Pancreas (tissue), 10 donors: ENCODE measurements around the gene GPR39. TPM values are rescaled to one million over a fixed set of nuclear protein-coding genes. Genes with fewer than 3 reads are reported as not detected.
"Not testable (repeated sequence)": the region's sequence is repeated elsewhere in the genome, so short reads cannot be mapped to it uniquely, and the experiment has no call there.

Experiments
- ATAC-seq, 4 donors: fragments of 200-7000 bp; cut with Tn5 transposase; one replicate each; pipeline versions ENCODE4 v1.8.0 to v1.9.1; 2020; ENCODE audit warnings: mild to moderate bottlenecking in 4 of 4, moderate library complexity in 4 of 4
- DNase-seq, 6 donors: peaks; one replicate each; pipeline ENCODE4 v3.0.0-alpha.2; 2020
- FAIRE-seq: peaks from 2 replicates; lab custom pipeline; 2012; peaks lifted over from hg19 to GRCh38; lab: Jason Lieb, UNC
- H3K27ac ChIP-seq, 4 donors: fragments of 200-600 bp; sonication (generic); 1 replicate in 3 of 4; 2 replicates in 1 of 4; pipeline versions ENCODE4 v1.5.0 to v1.8.0; 2020
- H3K27me3 ChIP-seq, 4 donors: fragments of 200-600 bp; one replicate each; pipeline ENCODE4 v1.8.0; 2021
- H3K36me3 ChIP-seq, 3 donors: fragments of 200-600 bp; sonication (generic) in 1 of 3; one replicate each; pipeline versions ENCODE4 v1.5.0 to v1.8.0; 2020 to 2021
- H3K4me1 ChIP-seq, 3 donors: fragments of 200-600 bp; one replicate each; pipeline ENCODE4 v1.8.0; 2021
- H3K4me3 ChIP-seq, 4 donors: fragments of 200-600 bp; sonication (generic) in 2 of 4; one replicate each; pipeline versions ENCODE4 v1.5.0 to v1.8.0; 2020 to 2021
- H3K9me3 ChIP-seq, 4 donors: fragments of 200-600 bp; one replicate each; pipeline ENCODE4 v1.8.0; 2021
- WGBS, 2 donors: extraction: QIAGEN DNeasy Blood & Tissue Kit; methylation state at CpG; one replicate each; pipeline ENCODE4 v1.1.7; 2013; 5-methylcytosine and 5-hydroxymethylcytosine counted together
- intact Hi-C, 3 donors: fragments of 100-400 bp; cut with DNase I; formaldehyde crosslinking; loops; one replicate each; pipeline versions ENCODE4 v1.11.1 to v1.14.2; 2022
- polyA plus RNA-seq, 2 donors: library from polyadenylated mRNA; stranded (reverse); fragments of 200-250 nt; gene quantifications; one replicate each; pipeline ENCODE4 v1.2.3, GENCODE V29; 2013
- total RNA-seq, 6 donors: library from RNA; stranded (reverse); fragmentation: NEBNext Ultra II Directional in 4 of 6; extraction: Animal tissue kit (Norgen Biotek cat#: 25700) in 4 of 6; gene quantifications; one replicate each; pipeline versions ENCODE4 v1.2.1 to v1.2.4, GENCODE V29; 2021 to 2023
- TF ChIP-seq, protein P1 (sequence below), 4 donors: fragments of 200-600 bp; sonication (generic) in 3 of 4; IDR thresholded peaks; one replicate each; pipeline versions ENCODE4 v1.5.0 to v1.8.0; 2021; ENCODE audit warnings: antibody characterized with exemption in 4 of 4
- donor health status: healthy with polysubstance abuse.
- donor health status: DM: no; HTN: no; CAD: no; lungs with moderate emphysema.
- donor health status: DM: no; HTN: no; CAD: no.
- donor health status: control.
- donor health status: control.
- donor health status: Bipolar disorder and iron deficiency.
- donor health status: DM: yes; HTN: yes; CAD: no.
- donor health status: DM: no; HTN: no; CAD: no.
- donor health status: DM: no; HTN: no; CAD: no.
- donor health status: DM: yes; HTN: yes; CAD: no.

The GPR39 gene
- total and polyA plus RNA-seq, 8 donors = 2.3 to 8.1 (median 3.9) TPM

DNA sequence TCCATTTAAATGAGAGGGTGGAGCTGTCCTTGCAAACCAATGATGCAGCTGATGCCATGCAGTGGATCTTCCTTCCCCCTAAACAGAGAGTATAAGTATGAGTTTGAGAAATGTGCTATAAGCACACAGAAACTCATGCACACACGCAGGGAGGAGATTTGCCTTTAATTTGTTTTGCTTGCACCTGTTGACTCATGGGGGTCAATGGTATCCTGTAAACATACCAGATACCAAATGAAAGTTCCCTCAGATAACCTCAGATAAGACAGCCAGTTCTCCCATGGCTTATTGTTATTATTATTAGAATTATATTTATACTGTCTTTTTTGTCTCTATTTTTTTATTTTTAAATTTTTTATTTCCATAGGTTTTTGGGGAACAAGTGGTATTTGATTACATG is 29.5 kb upstream of the GPR39 start:
- no peak overlapping the region for H3K27ac ChIP-seq
- ATAC-seq = no peak
- no peaks in the 10 kb centered on the region for H3K4me1 ChIP-seq
- H3K4me3 ChIP-seq = no peak overlapping the region
- FAIRE-seq = no peak
- TF ChIP-seq, protein P1, sequence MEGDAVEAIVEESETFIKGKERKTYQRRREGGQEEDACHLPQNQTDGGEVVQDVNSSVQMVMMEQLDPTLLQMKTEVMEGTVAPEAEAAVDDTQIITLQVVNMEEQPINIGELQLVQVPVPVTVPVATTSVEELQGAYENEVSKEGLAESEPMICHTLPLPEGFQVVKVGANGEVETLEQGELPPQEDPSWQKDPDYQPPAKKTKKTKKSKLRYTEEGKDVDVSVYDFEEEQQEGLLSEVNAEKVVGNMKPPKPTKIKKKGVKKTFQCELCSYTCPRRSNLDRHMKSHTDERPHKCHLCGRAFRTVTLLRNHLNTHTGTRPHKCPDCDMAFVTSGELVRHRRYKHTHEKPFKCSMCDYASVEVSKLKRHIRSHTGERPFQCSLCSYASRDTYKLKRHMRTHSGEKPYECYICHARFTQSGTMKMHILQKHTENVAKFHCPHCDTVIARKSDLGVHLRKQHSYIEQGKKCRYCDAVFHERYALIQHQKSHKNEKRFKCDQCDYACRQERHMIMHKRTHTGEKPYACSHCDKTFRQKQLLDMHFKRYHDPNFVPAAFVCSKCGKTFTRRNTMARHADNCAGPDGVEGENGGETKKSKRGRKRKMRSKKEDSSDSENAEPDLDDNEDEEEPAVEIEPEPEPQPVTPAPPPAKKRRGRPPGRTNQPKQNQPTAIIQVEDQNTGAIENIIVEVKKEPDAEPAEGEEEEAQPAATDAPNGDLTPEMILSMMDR (IDR thresholded peaks at IDR 0.05) = no peak
- H3K27me3 ChIP-seq = no peaks in the 10 kb centered on the region
- intact Hi-C loops = no loop called here
- H3K36me3 ChIP-seq = no peaks in the 10 kb centered on the region
- WGBS, 2 donors = 69 to 76% methylated on average over 1 of the region's 1 CpG
- no peaks in the 10 kb centered on the region for H3K9me3 ChIP-seq
- no peak for DNase-seq

DNA sequence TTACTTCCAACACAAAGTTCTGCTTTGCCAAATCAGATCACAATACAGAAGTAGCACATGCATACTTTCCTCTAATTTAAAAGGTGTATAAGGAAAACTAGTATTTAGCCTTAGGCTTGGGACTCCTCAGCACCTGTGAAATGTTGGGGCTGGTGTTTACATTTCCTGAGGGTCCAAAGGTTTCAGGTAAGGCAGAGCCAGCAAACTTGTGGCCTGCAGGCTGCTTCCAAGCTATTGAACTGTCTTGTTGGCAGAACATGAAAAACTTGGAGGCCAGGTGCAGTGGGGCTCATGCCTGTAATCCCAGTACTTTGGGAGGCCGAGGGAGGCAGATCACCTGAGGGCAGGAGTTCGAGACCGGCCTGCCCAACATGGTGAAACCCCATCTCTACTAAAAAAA is 26.5 kb upstream of the GPR39 start:
- DNase-seq = no peak
- intact Hi-C loops = no loop called here
- H3K27ac ChIP-seq = no peak overlapping the region
- no peak for FAIRE-seq
- no peak for ATAC-seq
- H3K36me3 ChIP-seq = no peaks in the 10 kb centered on the region
- H3K27me3 ChIP-seq = no peaks in the 10 kb centered on the region
- H3K4me3 ChIP-seq = no peak overlapping the region
- H3K9me3 ChIP-seq = no peaks in the 10 kb centered on the region
- no peaks in the 10 kb centered on the region for H3K4me1 ChIP-seq
- 78 to 91% methylated on average over 3 of the region's 3 CpGs for WGBS, 2 donors
- TF ChIP-seq, protein P1 (IDR thresholded peaks at IDR 0.05) = no peak

GRCh38 chr2:132391378-132391777 is 25.2 kb upstream of the GPR39 start:
- no peak overlapping the region for H3K27ac ChIP-seq
- H3K4me3 ChIP-seq = no peak overlapping the region
- FAIRE-seq = no peak
- no peak for DNase-seq
- H3K4me1 ChIP-seq = no peaks in the 10 kb centered on the region
- H3K9me3 ChIP-seq = no peaks in the 10 kb centered on the region
- TF ChIP-seq, protein P1 (IDR thresholded peaks at IDR 0.05) = no peak
- 65 to 74% methylated on average over 3 of the region's 3 CpGs for WGBS, 2 donors
- no peaks in the 10 kb centered on the region for H3K36me3 ChIP-seq
- no peaks in the 10 kb centered on the region for H3K27me3 ChIP-seq
- intact Hi-C loops = no loop called here
- ATAC-seq = no peak

DNA sequence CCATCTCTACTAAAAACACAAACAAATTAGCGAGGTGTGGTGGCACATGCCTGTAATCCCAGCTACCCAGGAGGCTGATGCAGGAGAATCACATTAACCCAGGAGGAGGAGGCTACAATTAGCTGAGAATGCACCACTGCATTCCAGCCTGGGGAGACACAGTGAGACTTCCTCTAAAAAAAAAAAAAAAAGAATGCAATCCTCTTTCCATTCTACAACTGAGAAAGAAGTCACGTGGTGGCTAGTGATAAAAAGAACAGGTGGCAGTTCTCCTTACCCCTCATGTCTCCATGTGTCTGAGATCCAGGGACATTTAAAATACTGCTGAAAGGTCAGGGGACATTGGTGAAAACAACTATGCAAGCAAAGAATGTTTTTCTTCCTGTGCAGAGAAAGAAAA is 24.4 kb upstream of the GPR39 start:
- H3K27me3 ChIP-seq = no peaks in the 10 kb centered on the region
- no peak overlapping the region for H3K4me3 ChIP-seq
- H3K9me3 ChIP-seq = no peaks in the 10 kb centered on the region
- TF ChIP-seq, protein P1 (IDR thresholded peaks at IDR 0.05) = no peak
- no peak overlapping the region for H3K27ac ChIP-seq
- intact Hi-C loops = no loop called here
- H3K4me1 ChIP-seq = no peaks in the 10 kb centered on the region
- FAIRE-seq (no peak), DNase-seq (no peak), ATAC-seq (peak in 1 of 4 donors; percentile 54)
- H3K36me3 ChIP-seq = no peaks in the 10 kb centered on the region
- WGBS, 2 donors = 45 to 50% methylated on average over 2 of the region's 2 CpGs

DNA sequence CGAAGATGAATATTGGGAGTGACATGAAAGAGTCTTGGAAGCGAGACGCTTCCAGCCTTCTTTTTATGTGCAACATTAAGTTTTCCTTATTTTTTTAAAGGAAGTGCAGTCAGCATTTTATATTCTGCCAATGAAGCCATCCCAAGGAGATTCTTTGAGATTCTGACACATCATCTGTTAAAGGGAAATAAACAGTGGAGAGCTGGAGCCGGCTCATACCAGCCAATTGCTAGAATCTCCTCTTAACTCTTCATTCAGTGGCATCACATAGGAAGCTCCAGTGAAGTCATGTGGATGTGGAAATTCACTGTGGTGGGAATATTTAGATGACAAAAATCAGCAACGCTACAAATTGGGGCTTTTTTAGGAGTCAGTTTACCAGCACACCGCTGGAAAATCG is 23.7 kb upstream of the GPR39 start:
- intact Hi-C loops = no loop called here
- H3K36me3 ChIP-seq = no peaks in the 10 kb centered on the region
- FAIRE-seq (no peak), DNase-seq (no peak), ATAC-seq (no peak)
- 86 to 92% methylated on average over 7 of the region's 7 CpGs for WGBS, 2 donors
- TF ChIP-seq, protein P1 (IDR thresholded peaks at IDR 0.05) = no peak
- H3K4me3 ChIP-seq = no peak overlapping the region
- no peaks in the 10 kb centered on the region for H3K9me3 ChIP-seq
- no peak overlapping the region for H3K27ac ChIP-seq
- no peaks in the 10 kb centered on the region for H3K27me3 ChIP-seq
- H3K4me1 ChIP-seq = no peaks in the 10 kb centered on the region

- ATAC-seq, H3K9me3 ChIP-seq, H3K4me3 ChIP-seq, FAIRE-seq, intact Hi-C loops, H3K4me1 ChIP-seq, DNase-seq, H3K27ac ChIP-seq, H3K36me3 ChIP-seq, H3K27me3 ChIP-seq: not testable (repeated sequence)
- 60 to 69% methylated on average over 3 of the region's 3 CpGs for WGBS, 2 donors
Measured at GRCh38 chr2:132397042-132397441, 19.6 kb upstream of the GPR39 start.
